Daoy (cell line): Measurements from ENCODE around the gene UBAC2. TPM values are rescaled to one million over a fixed set of nuclear protein-coding genes. Genes with fewer than 3 reads are reported as not detected.

Experiments
- DNase-seq: peaks from one replicate; pipeline ENCODE4 v3.0.0-alpha.2; 2015; ENCODE audit warnings: low read depth
- total RNA-seq: library from RNA; depleted of rRNA; stranded (reverse); fragments of >200 nt; shearing (Covaris generic); gene quantifications from 2 replicates; pipeline ENCODE4 v1.2.3, GENCODE V29; 2014

The UBAC2 gene
- total RNA-seq, 1 experiment from 2014 or later, result 24.2 TPM

GRCh38 chr13:99356262-99357091 is 155.8 kb downstream of the UBAC2 start:
- peak; percentile 71 for DNase-seq

GRCh38 chr13:99357131-99357596 is 156.5 kb downstream of the UBAC2 start:
- peak; percentile 68 for DNase-seq

DNA sequence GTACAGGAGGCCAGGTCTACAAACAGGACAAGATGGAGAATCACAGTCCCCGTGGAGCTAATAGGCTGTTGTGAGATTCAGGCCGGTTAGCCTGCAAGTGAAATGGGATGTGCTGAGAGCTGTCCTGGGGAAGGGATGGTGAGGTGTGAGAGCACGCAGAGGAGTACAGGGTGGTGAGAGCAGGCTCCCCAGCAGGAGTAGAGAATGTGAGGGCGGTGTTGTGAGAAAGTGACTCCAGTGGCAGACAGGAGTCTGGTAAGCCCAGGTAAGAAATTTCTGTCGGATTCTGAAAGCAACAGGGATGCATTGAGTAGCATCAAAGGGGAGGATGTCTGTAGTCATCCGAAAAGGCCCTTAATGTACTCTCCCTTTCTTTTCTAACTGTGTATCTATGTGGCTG is 157.3 kb downstream of the UBAC2 start:
- DNase-seq, result no peak

- DNase-seq, result no peak
These were observed 158.9 kb downstream of the UBAC2 start for GRCh38 chr13:99359528-99359927.

GRCh38 chr13:99360696-99361095 is 160.0 kb downstream of the UBAC2 start:
- no peak for DNase-seq

DNA sequence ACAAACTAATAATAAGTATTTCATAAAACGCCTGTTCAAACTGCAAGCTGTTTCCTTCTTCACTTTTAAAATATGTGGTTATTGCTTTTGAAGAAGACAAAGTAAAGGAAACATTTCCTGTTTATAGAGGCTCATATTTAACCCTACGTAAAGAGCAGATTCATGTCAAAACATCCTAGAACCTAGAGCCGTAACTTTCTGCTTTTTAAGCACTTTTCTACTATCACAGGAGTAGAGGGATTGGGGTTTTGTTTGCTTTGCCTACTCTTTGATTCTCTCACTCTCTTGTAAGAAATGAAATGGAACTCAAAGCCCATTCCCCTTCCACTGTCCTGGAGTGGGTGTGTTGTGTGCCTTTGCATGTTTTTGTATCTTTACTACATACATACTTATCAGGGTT is 160.5 kb downstream of the UBAC2 start:
- no peak for DNase-seq

- DNase-seq, result no peak
These were observed 161.7 kb downstream of the UBAC2 start for GRCh38 chr13:99362362-99362761.

- DNase-seq, result no peak
These were observed 162.7 kb downstream of the UBAC2 start for GRCh38 chr13:99363391-99363790.

DNA sequence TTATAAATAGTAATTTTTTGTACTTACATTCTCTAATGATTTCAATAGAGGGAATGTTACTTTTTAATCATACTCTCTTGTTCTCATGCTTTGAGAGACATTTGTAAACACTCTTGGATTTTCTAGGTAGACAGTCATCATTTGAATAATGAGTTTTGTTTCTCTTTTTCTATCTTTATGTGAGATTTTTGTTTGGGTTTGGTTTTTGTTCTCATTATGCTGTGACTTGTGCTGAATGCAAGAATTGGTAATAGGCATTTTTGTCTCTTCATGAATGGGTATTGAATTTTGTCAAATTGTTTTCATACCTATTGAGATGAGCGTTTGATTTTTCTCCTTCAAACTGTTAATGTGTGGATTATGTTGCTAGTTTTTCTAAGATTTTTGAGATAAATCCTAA is 163.3 kb downstream of the UBAC2 start:
- DNase-seq, result no peak

GRCh38 chr13:99366075-99366987 is 165.7 kb downstream of the UBAC2 start:
- DNase-seq, result no peak

DNA sequence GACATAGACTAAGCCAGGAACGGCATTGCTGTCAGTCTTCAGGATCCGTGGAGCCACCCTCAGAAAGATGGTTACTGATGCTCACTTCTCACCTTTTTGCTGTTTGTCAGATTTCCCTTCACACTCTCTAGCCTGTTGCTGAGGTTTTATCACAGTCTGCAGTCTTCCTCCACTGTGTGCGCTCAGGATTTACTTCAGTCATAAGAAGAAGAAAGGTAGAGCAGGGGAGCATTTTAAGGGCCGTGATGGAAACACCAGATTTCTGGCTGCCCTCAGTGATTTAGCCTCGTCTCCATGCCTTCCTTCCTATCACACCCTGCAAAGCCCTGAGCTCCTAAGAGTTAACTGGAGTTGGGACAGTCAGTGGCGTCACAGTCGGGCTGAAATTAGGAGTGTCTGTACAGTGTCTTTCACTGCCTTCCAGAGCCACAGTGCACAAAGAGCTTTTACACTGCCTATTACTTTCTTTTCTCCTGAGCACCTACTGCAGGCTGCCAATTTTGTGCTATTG is 166.5 kb downstream of the UBAC2 start:
- no peak for DNase-seq

DNA sequence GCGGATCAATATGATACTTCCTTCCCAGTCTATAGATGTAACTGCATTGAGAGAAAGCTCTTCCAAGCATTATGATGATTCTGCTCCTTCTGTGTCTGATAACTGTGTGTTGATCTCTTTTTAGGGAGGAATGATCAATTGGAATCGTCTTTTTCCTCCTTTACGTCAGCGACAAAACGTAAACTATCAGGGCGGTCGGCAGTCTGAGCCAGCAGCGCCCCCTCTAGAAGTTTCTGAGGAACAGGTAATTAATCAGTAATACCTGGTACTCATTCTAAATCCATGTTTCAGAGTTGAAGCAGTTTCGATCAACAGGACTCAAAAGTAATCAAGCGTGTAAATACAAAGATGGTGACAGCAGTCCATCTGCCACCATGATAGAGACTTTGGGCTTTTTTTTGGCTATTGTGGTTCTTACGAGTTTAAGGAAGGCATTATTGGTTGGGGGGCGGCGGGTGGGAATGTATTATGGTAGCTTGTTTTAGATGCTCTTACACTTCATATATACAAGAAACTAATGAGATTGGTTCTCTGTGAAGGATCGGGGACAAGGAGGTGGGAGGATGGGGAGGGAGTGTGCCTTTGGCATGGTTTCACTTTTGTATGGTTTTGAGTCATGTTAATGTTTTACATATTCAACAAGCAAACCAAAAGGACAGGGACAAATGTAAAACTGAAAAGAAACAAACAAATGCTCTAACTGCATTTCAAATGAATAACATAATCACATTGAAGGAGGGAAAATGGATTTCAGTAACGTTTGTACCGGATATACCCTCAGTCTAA is 167.2 kb downstream of the UBAC2 start:
- DNase-seq, result no peak

- no peak for DNase-seq
These were observed 170.0 kb downstream of the UBAC2 start for GRCh38 chr13:99370481-99371275.

- DNase-seq, result no peak
These were observed 171.3 kb downstream of the UBAC2 start for GRCh38 chr13:99371956-99372355.

DNA sequence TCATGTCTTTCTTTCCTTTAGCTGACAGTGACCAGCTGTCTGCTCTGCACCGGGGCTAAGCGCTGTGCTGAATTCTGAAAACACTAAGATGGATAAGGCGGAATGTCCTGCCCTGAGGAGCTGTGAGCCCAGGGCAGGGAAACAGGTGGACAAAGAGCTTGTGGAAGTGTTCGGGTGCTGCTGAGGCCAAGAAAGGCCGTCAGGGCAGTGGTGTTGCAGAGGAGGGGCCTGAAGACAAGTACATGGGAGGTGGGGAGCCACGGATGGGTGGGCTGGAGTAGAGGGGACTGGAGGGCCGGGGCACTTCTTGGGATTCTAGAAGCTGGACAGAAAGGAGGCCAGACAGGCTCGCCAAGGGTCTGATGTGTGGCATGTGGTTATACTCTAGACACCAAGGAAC is 172.8 kb downstream of the UBAC2 start:
- no peak for DNase-seq

GRCh38 chr13:99374169-99374991 is 173.7 kb downstream of the UBAC2 start:
- DNase-seq, result no peak

DNA sequence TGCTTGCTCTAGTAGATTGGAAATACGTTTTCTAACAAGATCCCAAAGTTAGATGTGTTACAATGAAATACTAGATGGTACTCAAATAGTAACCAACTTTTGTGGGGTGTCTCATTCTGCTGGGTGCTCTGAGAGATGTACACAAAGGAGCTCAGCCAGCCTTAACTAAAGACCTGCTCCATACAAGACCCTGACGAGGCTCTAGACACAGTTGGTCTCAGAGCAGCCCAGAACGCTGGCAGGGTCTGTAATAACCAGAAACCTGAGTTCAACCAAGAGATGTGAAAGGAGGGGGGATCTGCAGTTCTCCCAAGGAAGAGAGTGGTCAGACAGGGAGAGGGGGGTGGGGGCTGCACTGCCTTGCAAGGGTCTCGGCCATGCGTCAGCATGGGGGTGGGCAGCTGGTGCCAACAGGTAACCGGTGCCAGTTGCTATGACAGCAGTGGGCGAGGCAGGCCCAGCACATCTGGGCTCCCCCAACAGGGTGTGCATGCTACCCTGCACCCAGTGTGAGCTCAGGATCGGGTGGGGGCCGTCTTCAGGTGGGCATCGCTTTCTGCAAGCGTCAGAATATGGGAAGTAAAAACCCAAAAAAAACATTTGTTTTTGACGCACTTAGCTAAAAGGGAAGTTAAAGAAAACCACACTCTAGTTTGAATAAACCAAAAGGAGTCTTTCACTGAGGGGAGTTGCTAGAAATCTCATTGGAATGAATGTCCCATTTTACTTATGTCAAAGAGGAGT is 174.5 kb downstream of the UBAC2 start:
- DNase-seq, result no peak

DNA sequence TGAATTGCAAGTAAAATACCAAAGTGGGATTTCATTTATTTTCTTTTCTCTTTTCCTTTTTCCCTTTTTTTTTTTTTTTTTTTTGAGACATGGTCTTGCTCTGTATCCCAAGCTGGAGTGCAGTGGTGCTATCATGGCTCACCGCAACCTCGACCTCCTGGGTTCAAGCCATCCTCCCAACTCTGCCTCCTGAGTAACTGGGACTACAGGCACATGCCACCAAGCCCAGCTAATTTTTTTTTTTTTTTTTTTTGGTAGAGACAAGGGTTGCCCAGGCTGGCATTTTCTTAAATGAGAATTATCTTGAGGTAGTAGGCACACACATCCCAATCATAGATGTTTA is 175.1 kb downstream of the UBAC2 start:
- DNase-seq, result no peak

DNA sequence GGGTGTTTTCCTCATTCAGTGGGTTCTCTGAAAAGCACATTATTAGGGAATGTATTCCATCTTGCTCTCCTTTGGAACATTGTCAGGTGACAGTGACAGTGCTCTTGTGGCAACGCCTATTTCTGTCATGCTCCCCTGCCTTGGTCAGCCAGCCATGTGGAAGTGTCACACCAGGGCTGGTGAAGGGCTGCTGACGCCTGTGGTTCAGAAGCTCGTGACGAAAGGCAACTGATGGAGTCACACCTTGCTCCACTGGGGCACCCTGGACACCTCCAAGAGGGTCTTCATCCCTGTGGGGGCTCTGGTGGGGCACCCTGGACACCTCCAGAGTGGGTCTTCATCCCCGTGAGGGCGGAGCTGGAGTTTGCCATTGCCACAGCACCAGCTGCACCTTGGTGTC is 175.5 kb downstream of the UBAC2 start:
- DNase-seq, result no peak
